HG03139 (cell line): Measurements from ENCODE around the gene MEIS2.

Source experiments
- ATAC-seq: cut with Tn5 transposase; IDR thresholded peaks from one replicate; pipeline ENCODE4 v1.9.1; 2021; ENCODE audit not compliant: unreplicated experiment

The MEIS2 gene

GRCh38 chr15:37041836-37042235, 58.5 kb downstream of the MEIS2 start:
- no peak for ATAC-seq

GRCh38 chr15:37041042-37041441, 59.3 kb downstream of the MEIS2 start:
- no peak for ATAC-seq

- ATAC-seq, result no peak
Observed at GRCh38 chr15:37040072-37040742, 60.1 kb downstream of the MEIS2 start.

GRCh38 chr15:37038716-37039106, 61.6 kb downstream of the MEIS2 start:
- no peak for ATAC-seq

- ATAC-seq, result no peak
Observed at GRCh38 chr15:37037850-37038715, 62.3 kb downstream of the MEIS2 start.

- ATAC-seq, result no peak
Observed at GRCh38 chr15:37037071-37037655, 63.2 kb downstream of the MEIS2 start.

GRCh38 chr15:37034835-37035748, 65.3 kb downstream of the MEIS2 start:
- no peak for ATAC-seq

- no peak for ATAC-seq
Observed at GRCh38 chr15:37034392-37034791, 66.0 kb downstream of the MEIS2 start.

- no peak for ATAC-seq
Observed at GRCh38 chr15:37032091-37032775, 68.1 kb downstream of the MEIS2 start.

GRCh38 chr15:37031198-37031597, 69.2 kb downstream of the MEIS2 start:
- ATAC-seq, result no peak

GRCh38 chr15:37028625-37029296, 71.6 kb downstream of the MEIS2 start:
- no peak for ATAC-seq

GRCh38 chr15:37020852-37021251, 79.5 kb downstream of the MEIS2 start:
- ATAC-seq, result no peak

- no peak for ATAC-seq
Observed at GRCh38 chr15:37019479-37020433, 80.6 kb downstream of the MEIS2 start.

- no peak for ATAC-seq
Observed at GRCh38 chr15:37017031-37017625, 83.2 kb downstream of the MEIS2 start.

GRCh38 chr15:37016231-37016630, 84.1 kb downstream of the MEIS2 start:
- no peak for ATAC-seq

- no peak for ATAC-seq
Observed at GRCh38 chr15:37015451-37015850, 84.9 kb downstream of the MEIS2 start.

GRCh38 chr15:37015035-37015434, 85.3 kb downstream of the MEIS2 start:
- no peak for ATAC-seq

- no peak for ATAC-seq
Observed at GRCh38 chr15:37014566-37014965, 85.8 kb downstream of the MEIS2 start.
